ENCODE measurements around the gene SPANXC. TPM values are rescaled to one million over a fixed set of nuclear protein-coding genes. Genes with fewer than 3 reads are reported as not detected.

SPANXC gene, protein sequence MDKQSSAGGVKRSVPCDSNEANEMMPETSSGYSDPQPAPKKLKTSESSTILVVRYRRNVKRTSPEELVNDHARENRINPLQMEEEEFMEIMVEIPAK
- not detected in 2 replicates for polyA plus RNA-seq

DNA sequence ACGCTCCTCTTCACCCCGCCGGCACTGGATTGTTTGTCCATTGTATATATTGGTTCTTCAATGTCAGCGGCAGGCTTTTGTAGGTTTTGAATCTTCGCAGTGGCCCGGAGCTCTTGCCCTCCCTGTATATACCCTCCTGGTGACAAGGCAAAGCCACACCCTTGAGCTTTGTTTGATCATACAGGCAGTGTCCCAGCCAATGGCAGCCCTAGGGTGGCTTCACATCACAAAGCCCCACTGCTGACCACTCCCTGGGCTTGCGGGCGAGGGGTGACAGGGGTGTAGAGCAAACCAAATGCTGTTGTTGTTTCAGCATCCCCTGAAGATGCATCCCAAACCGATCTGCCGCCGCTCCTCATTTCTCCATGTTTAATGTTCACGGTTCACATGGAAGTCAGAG, at the start of gene SPANXC:
Gene SPANXC, minus strand, starts transcription at position 101 of the 400 bp plus-strand sequence. Its CDS starts 60 bp downstream, at position 41.

Other genes starting within 250 kb of the SPANXC start
- not detected in 2 replicates for gene SPANXB1, start 239.9 kb downstream of the SPANXC start, polyA plus RNA-seq
- 60.4 and 70.1 TPM in 2 replicates for gene LDOC1, start 65.4 kb downstream of the SPANXC start, polyA plus RNA-seq

Measured in Purkinje cell (primary cell).